ENCODE data around the gene ABHD8. TPM values are rescaled to one million over a fixed set of nuclear protein-coding genes. Genes with fewer than 3 reads are reported as not detected.

ABHD8 gene
- total RNA-seq, 1 experiment from 2014 or later: 13.2 TPM

DNA sequence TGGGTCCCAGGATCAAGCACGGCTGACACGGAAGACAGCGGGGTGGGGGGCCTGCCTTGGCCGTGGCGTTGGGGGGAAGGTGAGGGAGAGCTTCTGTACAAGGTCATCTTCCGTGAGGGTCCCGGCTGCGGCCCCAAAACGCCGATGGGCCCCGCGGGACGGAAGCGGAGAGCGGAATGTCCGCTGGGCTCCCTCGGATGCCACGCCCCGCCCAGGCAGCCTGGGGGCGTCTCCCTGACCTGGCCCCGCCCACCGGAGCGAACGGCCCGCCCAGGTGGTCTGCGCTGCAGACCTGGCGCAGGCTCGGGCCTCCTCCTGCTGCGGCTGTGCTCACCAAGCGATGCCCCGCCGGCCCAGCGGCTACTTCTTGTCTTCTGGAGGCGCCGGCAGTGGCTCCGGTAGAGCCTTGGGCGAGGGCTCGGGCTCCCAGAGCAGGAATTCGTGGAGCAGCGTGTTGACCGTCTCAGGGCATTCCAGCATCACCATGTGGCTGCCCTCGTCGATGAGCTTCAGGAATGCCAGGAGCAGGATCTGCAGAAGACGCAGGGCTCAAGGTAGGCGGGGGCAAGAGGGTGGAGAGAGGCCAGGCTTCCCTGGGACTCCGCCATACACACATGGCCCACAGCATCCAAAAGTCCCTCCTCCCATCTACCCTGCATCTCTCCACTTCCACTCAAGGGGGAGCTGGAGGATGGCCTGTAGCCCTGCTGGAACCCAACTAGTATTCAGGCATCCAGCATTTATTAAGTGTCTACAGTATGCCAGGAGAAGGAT is 10.7 kb downstream of the ABHD8 start (continued):
- TF ChIP-seq, protein P1, sequence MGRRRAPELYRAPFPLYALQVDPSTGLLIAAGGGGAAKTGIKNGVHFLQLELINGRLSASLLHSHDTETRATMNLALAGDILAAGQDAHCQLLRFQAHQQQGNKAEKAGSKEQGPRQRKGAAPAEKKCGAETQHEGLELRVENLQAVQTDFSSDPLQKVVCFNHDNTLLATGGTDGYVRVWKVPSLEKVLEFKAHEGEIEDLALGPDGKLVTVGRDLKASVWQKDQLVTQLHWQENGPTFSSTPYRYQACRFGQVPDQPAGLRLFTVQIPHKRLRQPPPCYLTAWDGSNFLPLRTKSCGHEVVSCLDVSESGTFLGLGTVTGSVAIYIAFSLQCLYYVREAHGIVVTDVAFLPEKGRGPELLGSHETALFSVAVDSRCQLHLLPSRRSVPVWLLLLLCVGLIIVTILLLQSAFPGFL (CRISPR knock-in tag; IDR thresholded peaks at IDR 0.05; ENCODE audit: borderline replicate concordance): no peak
- TF ChIP-seq HMGA2 (CRISPR knock-in tag; IDR thresholded peaks at IDR 0.05): no peak
- TF ChIP-seq ELF4 (CRISPR knock-in tag; IDR thresholded peaks at IDR 0.05; ENCODE audit: low read depth): no peak
- TF ChIP-seq, protein P2, sequence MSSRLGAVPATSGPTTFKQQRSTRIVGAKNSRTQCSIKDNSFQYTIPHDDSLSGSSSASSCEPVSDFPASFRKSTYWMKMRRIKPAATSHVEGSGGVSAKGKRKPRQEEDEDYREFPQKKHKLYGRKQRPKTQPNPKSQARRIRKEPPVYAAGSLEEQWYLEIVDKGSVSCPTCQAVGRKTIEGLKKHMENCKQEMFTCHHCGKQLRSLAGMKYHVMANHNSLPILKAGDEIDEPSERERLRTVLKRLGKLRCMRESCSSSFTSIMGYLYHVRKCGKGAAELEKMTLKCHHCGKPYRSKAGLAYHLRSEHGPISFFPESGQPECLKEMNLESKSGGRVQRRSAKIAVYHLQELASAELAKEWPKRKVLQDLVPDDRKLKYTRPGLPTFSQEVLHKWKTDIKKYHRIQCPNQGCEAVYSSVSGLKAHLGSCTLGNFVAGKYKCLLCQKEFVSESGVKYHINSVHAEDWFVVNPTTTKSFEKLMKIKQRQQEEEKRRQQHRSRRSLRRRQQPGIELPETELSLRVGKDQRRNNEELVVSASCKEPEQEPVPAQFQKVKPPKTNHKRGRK (CRISPR knock-in tag; IDR thresholded peaks at IDR 0.05; ENCODE audit: borderline replicate concordance): no peak
- no peak for TF ChIP-seq SMAD4 (CRISPR knock-in tag; IDR thresholded peaks at IDR 0.05)
- no peak for TF ChIP-seq ZNF671 (CRISPR knock-in tag; IDR thresholded peaks at IDR 0.05)
- TF ChIP-seq, protein P3, sequence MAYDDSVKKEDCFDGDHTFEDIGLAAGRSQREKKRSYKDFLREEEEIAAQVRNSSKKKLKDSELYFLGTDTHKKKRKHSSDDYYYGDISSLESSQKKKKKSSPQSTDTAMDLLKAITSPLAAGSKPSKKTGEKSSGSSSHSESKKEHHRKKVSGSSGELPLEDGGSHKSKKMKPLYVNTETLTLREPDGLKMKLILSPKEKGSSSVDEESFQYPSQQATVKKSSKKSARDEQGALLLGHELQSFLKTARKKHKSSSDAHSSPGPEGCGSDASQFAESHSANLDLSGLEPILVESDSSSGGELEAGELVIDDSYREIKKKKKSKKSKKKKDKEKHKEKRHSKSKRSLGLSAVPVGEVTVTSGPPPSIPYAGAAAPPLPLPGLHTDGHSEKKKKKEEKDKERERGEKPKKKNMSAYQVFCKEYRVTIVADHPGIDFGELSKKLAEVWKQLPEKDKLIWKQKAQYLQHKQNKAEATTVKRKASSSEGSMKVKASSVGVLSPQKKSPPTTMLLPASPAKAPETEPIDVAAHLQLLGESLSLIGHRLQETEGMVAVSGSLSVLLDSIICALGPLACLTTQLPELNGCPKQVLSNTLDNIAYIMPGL (CRISPR knock-in tag; IDR thresholded peaks at IDR 0.05): peak; percentile 92
- TF ChIP-seq JUN (CRISPR knock-in tag; IDR thresholded peaks at IDR 0.05): no peak
- TF ChIP-seq, protein P4, sequence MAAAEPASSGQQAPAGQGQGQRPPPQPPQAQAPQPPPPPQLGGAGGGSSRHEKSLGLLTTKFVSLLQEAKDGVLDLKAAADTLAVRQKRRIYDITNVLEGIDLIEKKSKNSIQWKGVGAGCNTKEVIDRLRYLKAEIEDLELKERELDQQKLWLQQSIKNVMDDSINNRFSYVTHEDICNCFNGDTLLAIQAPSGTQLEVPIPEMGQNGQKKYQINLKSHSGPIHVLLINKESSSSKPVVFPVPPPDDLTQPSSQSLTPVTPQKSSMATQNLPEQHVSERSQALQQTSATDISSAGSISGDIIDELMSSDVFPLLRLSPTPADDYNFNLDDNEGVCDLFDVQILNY (CRISPR knock-in tag; IDR thresholded peaks at IDR 0.05): peak; percentile 69; the same call in 1 of the 2 replicates
- no peak for TF ChIP-seq NR3C1 (CRISPR knock-in tag; conservative IDR thresholded peaks at IDR 0.05; ENCODE audit: low read depth)
- no peak for TF ChIP-seq NFE2L1 (CRISPR knock-in tag; IDR thresholded peaks at IDR 0.05)
- TF ChIP-seq, protein P5, sequence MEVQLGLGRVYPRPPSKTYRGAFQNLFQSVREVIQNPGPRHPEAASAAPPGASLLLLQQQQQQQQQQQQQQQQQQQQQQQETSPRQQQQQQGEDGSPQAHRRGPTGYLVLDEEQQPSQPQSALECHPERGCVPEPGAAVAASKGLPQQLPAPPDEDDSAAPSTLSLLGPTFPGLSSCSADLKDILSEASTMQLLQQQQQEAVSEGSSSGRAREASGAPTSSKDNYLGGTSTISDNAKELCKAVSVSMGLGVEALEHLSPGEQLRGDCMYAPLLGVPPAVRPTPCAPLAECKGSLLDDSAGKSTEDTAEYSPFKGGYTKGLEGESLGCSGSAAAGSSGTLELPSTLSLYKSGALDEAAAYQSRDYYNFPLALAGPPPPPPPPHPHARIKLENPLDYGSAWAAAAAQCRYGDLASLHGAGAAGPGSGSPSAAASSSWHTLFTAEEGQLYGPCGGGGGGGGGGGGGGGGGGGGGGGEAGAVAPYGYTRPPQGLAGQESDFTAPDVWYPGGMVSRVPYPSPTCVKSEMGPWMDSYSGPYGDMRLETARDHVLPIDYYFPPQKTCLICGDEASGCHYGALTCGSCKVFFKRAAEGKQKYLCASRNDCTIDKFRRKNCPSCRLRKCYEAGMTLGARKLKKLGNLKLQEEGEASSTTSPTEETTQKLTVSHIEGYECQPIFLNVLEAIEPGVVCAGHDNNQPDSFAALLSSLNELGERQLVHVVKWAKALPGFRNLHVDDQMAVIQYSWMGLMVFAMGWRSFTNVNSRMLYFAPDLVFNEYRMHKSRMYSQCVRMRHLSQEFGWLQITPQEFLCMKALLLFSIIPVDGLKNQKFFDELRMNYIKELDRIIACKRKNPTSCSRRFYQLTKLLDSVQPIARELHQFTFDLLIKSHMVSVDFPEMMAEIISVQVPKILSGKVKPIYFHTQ (CRISPR knock-in tag; IDR thresholded peaks at IDR 0.05): no peak
- TF ChIP-seq, protein P6, sequence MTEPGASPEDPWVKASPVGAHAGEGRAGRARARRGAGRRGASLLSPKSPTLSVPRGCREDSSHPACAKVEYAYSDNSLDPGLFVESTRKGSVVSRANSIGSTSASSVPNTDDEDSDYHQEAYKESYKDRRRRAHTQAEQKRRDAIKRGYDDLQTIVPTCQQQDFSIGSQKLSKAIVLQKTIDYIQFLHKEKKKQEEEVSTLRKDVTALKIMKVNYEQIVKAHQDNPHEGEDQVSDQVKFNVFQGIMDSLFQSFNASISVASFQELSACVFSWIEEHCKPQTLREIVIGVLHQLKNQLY (CRISPR knock-in tag; IDR thresholded peaks at IDR 0.05): no peak
- TF ChIP-seq, protein P7, sequence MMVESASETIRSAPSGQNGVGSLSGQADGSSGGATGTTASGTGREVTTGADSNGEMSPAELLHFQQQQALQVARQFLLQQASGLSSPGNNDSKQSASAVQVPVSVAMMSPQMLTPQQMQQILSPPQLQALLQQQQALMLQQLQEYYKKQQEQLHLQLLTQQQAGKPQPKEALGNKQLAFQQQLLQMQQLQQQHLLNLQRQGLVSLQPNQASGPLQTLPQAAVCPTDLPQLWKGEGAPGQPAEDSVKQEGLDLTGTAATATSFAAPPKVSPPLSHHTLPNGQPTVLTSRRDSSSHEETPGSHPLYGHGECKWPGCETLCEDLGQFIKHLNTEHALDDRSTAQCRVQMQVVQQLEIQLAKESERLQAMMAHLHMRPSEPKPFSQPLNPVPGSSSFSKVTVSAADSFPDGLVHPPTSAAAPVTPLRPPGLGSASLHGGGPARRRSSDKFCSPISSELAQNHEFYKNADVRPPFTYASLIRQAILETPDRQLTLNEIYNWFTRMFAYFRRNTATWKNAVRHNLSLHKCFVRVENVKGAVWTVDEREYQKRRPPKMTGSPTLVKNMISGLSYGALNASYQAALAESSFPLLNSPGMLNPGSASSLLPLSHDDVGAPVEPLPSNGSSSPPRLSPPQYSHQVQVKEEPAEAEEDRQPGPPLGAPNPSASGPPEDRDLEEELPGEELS (CRISPR knock-in tag; IDR thresholded peaks at IDR 0.05): no peak; the same call in 1 of the 2 replicates
- no peak for TF ChIP-seq ZNF263 (CRISPR knock-in tag; IDR thresholded peaks at IDR 0.05; ENCODE audit: low read depth)
- TF ChIP-seq ZNF219 (CRISPR knock-in tag; IDR thresholded peaks at IDR 0.05; ENCODE audit: borderline replicate concordance): no peak
- TF ChIP-seq, protein P8, sequence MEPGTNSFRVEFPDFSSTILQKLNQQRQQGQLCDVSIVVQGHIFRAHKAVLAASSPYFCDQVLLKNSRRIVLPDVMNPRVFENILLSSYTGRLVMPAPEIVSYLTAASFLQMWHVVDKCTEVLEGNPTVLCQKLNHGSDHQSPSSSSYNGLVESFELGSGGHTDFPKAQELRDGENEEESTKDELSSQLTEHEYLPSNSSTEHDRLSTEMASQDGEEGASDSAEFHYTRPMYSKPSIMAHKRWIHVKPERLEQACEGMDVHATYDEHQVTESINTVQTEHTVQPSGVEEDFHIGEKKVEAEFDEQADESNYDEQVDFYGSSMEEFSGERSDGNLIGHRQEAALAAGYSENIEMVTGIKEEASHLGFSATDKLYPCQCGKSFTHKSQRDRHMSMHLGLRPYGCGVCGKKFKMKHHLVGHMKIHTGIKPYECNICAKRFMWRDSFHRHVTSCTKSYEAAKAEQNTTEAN (CRISPR knock-in tag; IDR thresholded peaks at IDR 0.05): no peak
- TF ChIP-seq, protein P9, sequence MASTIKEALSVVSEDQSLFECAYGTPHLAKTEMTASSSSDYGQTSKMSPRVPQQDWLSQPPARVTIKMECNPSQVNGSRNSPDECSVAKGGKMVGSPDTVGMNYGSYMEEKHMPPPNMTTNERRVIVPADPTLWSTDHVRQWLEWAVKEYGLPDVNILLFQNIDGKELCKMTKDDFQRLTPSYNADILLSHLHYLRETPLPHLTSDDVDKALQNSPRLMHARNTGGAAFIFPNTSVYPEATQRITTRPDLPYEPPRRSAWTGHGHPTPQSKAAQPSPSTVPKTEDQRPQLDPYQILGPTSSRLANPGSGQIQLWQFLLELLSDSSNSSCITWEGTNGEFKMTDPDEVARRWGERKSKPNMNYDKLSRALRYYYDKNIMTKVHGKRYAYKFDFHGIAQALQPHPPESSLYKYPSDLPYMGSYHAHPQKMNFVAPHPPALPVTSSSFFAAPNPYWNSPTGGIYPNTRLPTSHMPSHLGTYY (CRISPR knock-in tag; IDR thresholded peaks at IDR 0.05): no peak
- no peak for TF ChIP-seq GRHL2 (CRISPR knock-in tag; IDR thresholded peaks at IDR 0.05; ENCODE audit: insufficient replicate concordance, severe bottlenecking)
- no peak for TF ChIP-seq TEAD4 (CRISPR knock-in tag; IDR thresholded peaks at IDR 0.05)
- TF ChIP-seq IRF2 (CRISPR knock-in tag; IDR thresholded peaks at IDR 0.05; ENCODE audit: borderline replicate concordance, low read depth): no peak
- no peak for TF ChIP-seq ZNF396 (CRISPR knock-in tag; IDR thresholded peaks at IDR 0.05; ENCODE audit: borderline replicate concordance)
- no peak for TF ChIP-seq SMAD3 (CRISPR knock-in tag; IDR thresholded peaks at IDR 0.05; ENCODE audit: borderline replicate concordance)

All from WTC11 (cell line).